ENCODE results near the gene RAB18. TPM values are rescaled to one million over a fixed set of nuclear protein-coding genes. Genes with fewer than 3 reads are reported as not detected.

The RAB18 gene
- 42.9 and 45.6 TPM in 2 replicates for total RNA-seq

GRCh38 chr10:27504007-27504807 is at the start of gene RAB18:
Gene RAB18 (plus strand): TSS chr10:27504304. CDS start chr10:27504370, 66 bp downstream.

Other genes starting within 250 kb of the RAB18 start
- gene MKX, start 241.5 kb downstream of the RAB18 start, total RNA-seq, result under 0.01 TPM in 2 replicates